Vagina (tissue), 2 donors: ENCODE data around the gene SETD3. TPM values are rescaled to one million over a fixed set of nuclear protein-coding genes. Genes with fewer than 3 reads are reported as not detected.

Experiments used
- DNase-seq, 2 donors: peaks; one replicate each; pipeline ENCODE4 v3.0.0-alpha.2; 2017; ENCODE audit errors: extremely low spot score in 2 of 2
- H3K27ac ChIP-seq: fragments of 200-600 bp; sonication (generic); one replicate; pipeline ENCODE4 v1.5.1; 2019
- H3K27me3 ChIP-seq: fragments of 200-600 bp; sonication (generic); one replicate; pipeline ENCODE4 v1.5.1; 2019
- H3K36me3 ChIP-seq, 2 donors: fragments of 200-600 bp; sonication (generic); one replicate each; pipeline ENCODE4 v1.5.1; 2017 to 2019
- H3K4me1 ChIP-seq: fragments of 200-600 bp; sonication (generic); one replicate; pipeline ENCODE4 v1.5.1; 2019
- H3K4me3 ChIP-seq, 2 donors: fragments of 200-600 bp; sonication (generic); 1 replicate in 1 of 2; 2 replicates in 1 of 2; pipeline ENCODE4 v1.5.1; 2016 to 2019
- H3K9me3 ChIP-seq: fragments of 200-600 bp; sonication (generic); one replicate; pipeline ENCODE4 v1.5.1; 2019
- POLR2A ChIP-seq, 2 donors: fragments of 450-650 bp; IDR thresholded peaks; one replicate each; pipeline ENCODE4 v1.6.1; 2017; ENCODE audit warnings: antibody characterized with exemption in 2 of 2, mild to moderate bottlenecking in 2 of 2, moderate library complexity in 2 of 2
- POLR2AphosphoS5 ChIP-seq, 2 donors: sonication (generic); formaldehyde crosslinking; IDR thresholded peaks; one replicate each; pipeline ENCODE4 v1.9.0; 2017; ENCODE audit warnings: antibody characterized with exemption in 2 of 2, mild to moderate bottlenecking in 2 of 2, low read depth in 1 of 2; ENCODE audit not compliant: insufficient read depth in 1 of 2
- intact Hi-C: fragments of 100-400 bp; cut with DNase I; formaldehyde crosslinking; loops from one replicate; pipeline ENCODE4 v1.15.1; 2023
- total RNA-seq: library from RNA; depleted of rRNA; stranded (reverse); fragments of >200 nt; gene quantifications from one replicate; pipeline ENCODE4 v1.2.3, GENCODE V29; 2016
- TF ChIP-seq, protein P1 (sequence below), 3 experiments: fragments of 450-650 bp in 2 of 3; fragments of 200-600 bp in 1 of 3; sonication (generic) in 1 of 3; IDR thresholded peaks; one replicate each; pipeline ENCODE4 v1.5.1; 2017 to 2019; ENCODE audit warnings: antibody characterized with exemption in 3 of 3, mild to moderate bottlenecking in 2 of 3, moderate library complexity in 2 of 3

SETD3 gene
- total RNA-seq, 1 donor from 2014 or later: 49.8 TPM

DNA sequence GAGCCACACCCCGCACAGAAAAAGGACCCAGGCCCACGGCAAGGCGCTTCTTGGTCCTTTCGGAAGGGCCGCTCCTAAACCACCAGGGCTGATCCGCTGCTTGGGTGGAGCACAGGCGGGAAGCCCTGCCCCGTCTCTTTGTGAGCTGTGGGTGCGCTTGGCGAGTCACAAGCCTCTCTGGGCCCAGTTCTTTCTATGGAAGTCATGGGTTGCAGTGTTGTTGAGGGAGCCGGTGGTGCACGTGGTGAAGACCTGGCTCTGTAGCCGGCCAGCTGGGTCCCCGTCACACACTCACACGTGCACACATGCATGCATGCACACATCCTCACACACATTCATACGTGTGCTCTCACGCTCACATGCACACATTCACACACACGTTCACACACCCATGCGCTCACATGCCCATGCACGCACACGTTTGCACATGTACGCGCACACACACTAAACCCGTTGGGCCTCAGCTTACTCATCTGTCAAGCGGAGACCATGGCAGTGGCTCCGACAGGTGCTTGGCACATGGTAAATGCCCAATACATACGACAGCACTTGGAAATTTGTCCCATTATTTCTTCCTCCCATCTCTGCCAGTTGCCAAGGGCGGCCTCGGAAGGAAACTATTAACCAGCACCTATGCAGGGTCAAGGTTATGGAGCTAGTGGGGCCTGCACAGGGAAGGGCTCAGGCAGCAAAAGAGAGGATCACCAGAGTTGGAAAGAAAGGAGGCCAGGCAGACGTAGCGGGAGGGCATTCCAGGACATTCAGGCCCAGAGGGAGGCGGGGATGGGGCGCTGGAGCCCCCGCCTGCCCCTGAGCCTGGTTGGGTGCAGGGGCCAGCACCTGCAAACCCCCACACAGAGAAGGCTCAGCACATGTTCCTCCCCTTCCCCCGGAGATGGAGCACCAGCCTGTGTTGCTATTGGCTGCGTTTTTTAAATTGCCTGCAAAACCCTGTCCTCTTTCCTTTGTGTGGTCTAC is 96.9 kb downstream of the SETD3 start:
- H3K4me1 ChIP-seq: no peaks in the 10 kb centered on the region
- intact Hi-C loops: no loop called here
- no peaks in the 10 kb centered on the region for H3K27me3 ChIP-seq
- H3K27ac ChIP-seq: no peak overlapping the region
- H3K36me3 ChIP-seq: no peaks in the 10 kb centered on the region
- no peak overlapping the region for H3K4me3 ChIP-seq
- TF ChIP-seq, protein P1, sequence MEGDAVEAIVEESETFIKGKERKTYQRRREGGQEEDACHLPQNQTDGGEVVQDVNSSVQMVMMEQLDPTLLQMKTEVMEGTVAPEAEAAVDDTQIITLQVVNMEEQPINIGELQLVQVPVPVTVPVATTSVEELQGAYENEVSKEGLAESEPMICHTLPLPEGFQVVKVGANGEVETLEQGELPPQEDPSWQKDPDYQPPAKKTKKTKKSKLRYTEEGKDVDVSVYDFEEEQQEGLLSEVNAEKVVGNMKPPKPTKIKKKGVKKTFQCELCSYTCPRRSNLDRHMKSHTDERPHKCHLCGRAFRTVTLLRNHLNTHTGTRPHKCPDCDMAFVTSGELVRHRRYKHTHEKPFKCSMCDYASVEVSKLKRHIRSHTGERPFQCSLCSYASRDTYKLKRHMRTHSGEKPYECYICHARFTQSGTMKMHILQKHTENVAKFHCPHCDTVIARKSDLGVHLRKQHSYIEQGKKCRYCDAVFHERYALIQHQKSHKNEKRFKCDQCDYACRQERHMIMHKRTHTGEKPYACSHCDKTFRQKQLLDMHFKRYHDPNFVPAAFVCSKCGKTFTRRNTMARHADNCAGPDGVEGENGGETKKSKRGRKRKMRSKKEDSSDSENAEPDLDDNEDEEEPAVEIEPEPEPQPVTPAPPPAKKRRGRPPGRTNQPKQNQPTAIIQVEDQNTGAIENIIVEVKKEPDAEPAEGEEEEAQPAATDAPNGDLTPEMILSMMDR (IDR thresholded peaks at IDR 0.05): no peak
- H3K9me3 ChIP-seq: no peaks in the 10 kb centered on the region
- DNase-seq: no peak

DNA sequence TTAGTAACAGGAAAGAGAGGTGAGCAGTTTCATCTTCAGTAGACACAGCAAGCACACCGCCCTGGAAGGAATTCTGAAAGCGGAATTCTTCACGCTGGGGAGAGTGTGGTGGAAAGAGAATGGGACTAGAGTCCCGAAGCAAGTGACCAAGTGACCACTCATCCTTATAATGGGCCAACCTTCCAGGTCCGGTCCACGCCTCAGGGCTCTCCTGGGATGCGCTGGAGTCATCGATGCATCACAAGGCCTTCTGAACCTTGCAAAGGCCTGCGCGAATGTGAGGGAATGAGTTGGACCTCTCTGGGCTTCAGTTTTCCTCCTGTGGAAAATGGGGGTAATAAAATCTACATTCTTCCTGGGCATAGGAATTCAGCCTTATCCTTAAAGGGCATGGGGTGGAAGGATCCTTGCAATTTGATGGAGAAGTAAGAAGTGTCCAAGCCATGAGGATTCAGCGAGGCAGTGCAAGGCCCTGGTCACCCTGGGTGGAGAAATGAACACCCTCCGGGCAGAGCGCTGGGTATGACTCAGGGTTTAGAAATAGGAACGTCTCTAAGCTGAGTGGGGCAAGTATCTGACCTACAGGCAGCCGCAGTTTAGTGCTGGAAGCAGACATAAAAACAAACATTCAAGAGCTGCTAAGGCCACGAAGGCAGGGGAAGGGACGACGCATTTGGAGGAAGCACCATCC is 97.7 kb downstream of the SETD3 start:
- DNase-seq: no peak
- H3K4me3 ChIP-seq: no peak overlapping the region
- H3K27ac ChIP-seq: no peak overlapping the region
- no peaks in the 10 kb centered on the region for H3K27me3 ChIP-seq
- intact Hi-C loops: no loop called here
- H3K4me1 ChIP-seq: no peaks in the 10 kb centered on the region
- TF ChIP-seq, protein P1 (IDR thresholded peaks at IDR 0.05): no peak
- TF ChIP-seq POLR2A (IDR thresholded peaks at IDR 0.05) (no peak), POLR2AphosphoS5 (IDR thresholded peaks at IDR 0.05; ENCODE audit: insufficient read depth in 1 of 2, low read depth in 1 of 2) (no peak)
- no peaks in the 10 kb centered on the region for H3K9me3 ChIP-seq
- H3K36me3 ChIP-seq: no peaks in the 10 kb centered on the region

DNA sequence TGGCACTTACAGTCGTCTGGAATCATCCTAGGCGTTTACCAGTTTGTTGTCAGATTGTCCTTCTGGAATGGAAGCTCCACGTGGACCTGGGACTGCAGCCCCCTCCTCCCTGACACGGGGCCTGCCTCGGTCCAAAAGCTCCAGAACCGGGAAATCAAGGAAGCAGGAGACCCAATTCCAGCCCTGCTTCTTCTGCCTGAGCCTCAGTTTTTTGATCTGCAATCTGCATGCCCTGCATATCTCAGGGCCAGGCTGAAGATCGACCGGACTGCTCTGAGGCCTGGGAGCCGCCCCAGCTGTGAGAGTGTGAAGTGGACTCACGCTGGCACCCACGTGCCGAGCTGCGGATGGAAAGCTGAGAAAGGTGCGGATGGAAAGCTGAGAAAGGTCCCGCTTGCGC is 98.6 kb downstream of the SETD3 start:
- no peaks in the 10 kb centered on the region for H3K27me3 ChIP-seq
- no peak overlapping the region for H3K4me3 ChIP-seq
- intact Hi-C loops: no loop called here
- no peaks in the 10 kb centered on the region for H3K36me3 ChIP-seq
- H3K27ac ChIP-seq: no peak overlapping the region
- H3K4me1 ChIP-seq: no peaks in the 10 kb centered on the region
- H3K9me3 ChIP-seq: no peaks in the 10 kb centered on the region
- no peak for DNase-seq
- no peak for TF ChIP-seq POLR2AphosphoS5 (IDR thresholded peaks at IDR 0.05; ENCODE audit: insufficient read depth in 1 of 2, low read depth in 1 of 2)
- TF ChIP-seq, protein P1 (IDR thresholded peaks at IDR 0.05): no peak

DNA sequence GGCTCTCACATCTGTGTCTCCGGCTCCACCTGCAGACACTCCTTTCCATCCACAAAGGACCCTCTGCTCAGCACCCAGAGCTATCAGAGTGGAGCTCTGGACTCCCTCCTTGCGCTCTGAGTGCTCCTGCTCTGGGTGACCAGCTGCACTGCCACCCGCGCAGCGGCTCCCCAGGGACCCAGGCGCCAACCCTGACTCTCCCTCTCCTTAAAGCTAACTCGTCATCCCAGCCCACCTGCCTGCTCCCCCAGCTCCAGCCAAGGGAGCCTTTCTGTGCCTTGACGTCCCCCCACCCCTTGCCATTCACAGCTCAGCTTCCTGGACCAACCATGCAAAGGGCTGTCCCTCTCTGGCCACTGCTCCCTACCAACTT is 99.0 kb downstream of the SETD3 start:
- intact Hi-C loops: no loop called here

More for the DNA sequence above, 99.0 kb downstream of the SETD3 start:
- TF ChIP-seq, protein P1 (IDR thresholded peaks at IDR 0.05): no peak
- TF ChIP-seq POLR2A (IDR thresholded peaks at IDR 0.05): no peak
- TF ChIP-seq POLR2AphosphoS5 (IDR thresholded peaks at IDR 0.05; ENCODE audit: insufficient read depth in 1 of 2, low read depth in 1 of 2): no peak
- Histone ChIP-seq H3K36me3 (no peaks in the 10 kb centered on the region), H3K4me1 (no peaks in the 10 kb centered on the region), H3K4me3 (no peak overlapping the region), H3K9me3 (no peaks in the 10 kb centered on the region), H3K27me3 (no peaks in the 10 kb centered on the region), H3K27ac (no peak overlapping the region)
- no peak for DNase-seq
